8988T (cell line): Measurements from ENCODE around the gene TUBA8.
"Not testable (repeated sequence)": the region's sequence is repeated elsewhere in the genome, so short reads cannot be mapped to it uniquely, and the experiment has no call there.

Experiments
- DNase-seq: peaks from one replicate; pipeline ENCODE4 v3.0.0; 2011

TUBA8 gene

GRCh38 chr22:18077639-18078328 is 32.8 kb upstream of the TUBA8 start, which contains the start of gene PEX26:
Gene PEX26 (plus strand): TSS chr22:18077990. CDS start chr22:18078377, 387 bp downstream.
- DNase-seq = peak; percentile 74

- DNase-seq = no peak
Measured at GRCh38 chr22:18078329-18079041, 32.1 kb upstream of the TUBA8 start.

GRCh38 chr22:18079706-18080233 is 30.8 kb upstream of the TUBA8 start:
- DNase-seq = no peak

GRCh38 chr22:18081416-18081815 is 29.2 kb upstream of the TUBA8 start:
- no peak for DNase-seq

- no peak for DNase-seq
Measured at GRCh38 chr22:18082467-18082866, 28.1 kb upstream of the TUBA8 start.

- no peak for DNase-seq
Measured at GRCh38 chr22:18083406-18083805, 27.2 kb upstream of the TUBA8 start.

- no peak for DNase-seq
Measured at GRCh38 chr22:18085188-18085587, 25.4 kb upstream of the TUBA8 start.

- DNase-seq = no peak
Measured at GRCh38 chr22:18087350-18087855, 23.2 kb upstream of the TUBA8 start.

- DNase-seq = no peak
Measured at GRCh38 chr22:18088825-18089568, 21.6 kb upstream of the TUBA8 start.

GRCh38 chr22:18090286-18090685 is 20.3 kb upstream of the TUBA8 start:
- no peak for DNase-seq

- no peak for DNase-seq
Measured at GRCh38 chr22:18091478-18091877, 19.1 kb upstream of the TUBA8 start.

- DNase-seq = no peak
Measured at GRCh38 chr22:18091916-18092526, 18.6 kb upstream of the TUBA8 start.

- no peak for DNase-seq
Measured at GRCh38 chr22:18093661-18094060, 16.9 kb upstream of the TUBA8 start.

GRCh38 chr22:18095101-18095805 is 15.4 kb upstream of the TUBA8 start:
- no peak for DNase-seq

GRCh38 chr22:18096823-18097222 is 13.8 kb upstream of the TUBA8 start:
- DNase-seq = no peak

GRCh38 chr22:18100781-18101180 is 9.8 kb upstream of the TUBA8 start:
- no peak for DNase-seq

GRCh38 chr22:18101536-18101935 is 9.1 kb upstream of the TUBA8 start:
- DNase-seq = no peak

- no peak for DNase-seq
Measured at GRCh38 chr22:18103527-18104269, 6.9 kb upstream of the TUBA8 start.

GRCh38 chr22:18104566-18104965 is 6.0 kb upstream of the TUBA8 start:
- no peak for DNase-seq

- not testable (repeated sequence) for DNase-seq
Measured at GRCh38 chr22:18105981-18106380, 4.6 kb upstream of the TUBA8 start.
